ENCODE results near the gene UBAP2L.
A peak's percentile ranks its signal among the peaks of the same experiment; 100 is the strongest.
"Not testable (repeated sequence)": the region's sequence is repeated elsewhere in the genome, so short reads cannot be mapped to it uniquely, and the experiment has no call there.

Gene UBAP2L

GRCh38 chr1:154240294-154240833, 19.6 kb downstream of the UBAP2L start:
- no peak for DNase-seq (ENCODE audit: low read depth)

GRCh38 chr1:154241703-154242351, 21.1 kb downstream of the UBAP2L start:
- no peak for DNase-seq (ENCODE audit: low read depth)

- no peak for DNase-seq (ENCODE audit: low read depth)
Observed at GRCh38 chr1:154253671-154254070, 32.9 kb downstream of the UBAP2L start.

DNA sequence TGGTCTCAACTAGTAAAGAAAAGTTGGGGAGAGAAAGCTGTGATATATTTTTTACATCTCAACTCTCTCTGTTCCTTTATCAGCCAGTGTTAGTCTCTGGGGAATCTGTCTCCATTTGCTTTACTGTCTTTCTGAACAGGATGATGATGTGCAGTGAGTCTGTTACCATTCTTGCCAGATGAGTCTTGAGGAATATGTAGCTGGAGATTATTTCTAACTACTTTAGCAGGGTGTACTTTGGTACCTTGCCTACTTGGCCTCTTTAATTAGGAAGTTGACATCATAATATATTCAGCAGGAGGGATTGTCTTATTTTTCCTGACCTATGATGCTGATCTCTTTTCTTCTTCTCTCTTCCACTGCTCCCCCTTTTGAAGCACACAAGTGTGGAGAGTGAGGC, 35.9 kb downstream of the UBAP2L start:
- DNase-seq (ENCODE audit: low read depth), result no peak

DNA sequence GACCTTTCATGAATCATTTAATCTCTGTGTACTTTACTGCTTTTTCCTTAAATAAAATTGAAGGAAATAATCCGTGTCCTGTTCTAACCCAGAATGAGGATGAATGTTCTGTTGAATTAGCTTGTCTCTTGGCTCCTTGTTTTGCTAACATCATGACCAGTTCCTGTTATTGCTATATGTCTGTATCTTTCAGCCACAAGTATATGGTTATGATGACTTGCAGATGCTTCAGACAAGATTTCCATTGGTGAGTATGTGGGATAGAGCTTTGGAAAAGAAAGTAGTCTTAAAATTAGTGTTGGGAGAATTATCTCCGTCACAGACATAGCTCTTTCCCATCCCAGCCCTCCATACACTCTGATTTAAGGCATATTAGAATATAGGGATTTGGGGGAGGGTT, 38.0 kb downstream of the UBAP2L start:
- DNase-seq (ENCODE audit: low read depth), result no peak

DNA sequence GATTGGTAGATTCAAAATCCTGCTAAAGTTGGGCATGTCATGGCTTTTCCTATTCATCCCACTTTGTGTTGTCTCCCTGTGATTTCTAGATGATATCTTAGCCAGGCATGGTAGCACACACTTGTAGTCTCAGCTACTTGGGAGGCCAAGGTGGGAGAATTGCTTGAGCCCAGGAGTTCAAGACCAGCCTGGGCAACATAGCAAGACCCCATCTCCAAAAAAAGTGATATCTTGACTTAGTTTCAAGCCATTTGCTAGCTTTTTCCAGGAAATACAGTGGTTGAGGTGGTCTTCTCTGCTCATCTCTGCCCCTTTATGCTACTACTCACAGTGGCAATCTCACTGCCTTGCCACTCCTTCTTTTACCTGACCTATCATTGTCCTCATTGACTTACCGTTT, 39.4 kb downstream of the UBAP2L start:
- DNase-seq (ENCODE audit: low read depth), result no peak

- DNase-seq (ENCODE audit: low read depth), result peak; percentile 20
Observed at GRCh38 chr1:154263465-154264332, 42.9 kb downstream of the UBAP2L start.

DNA sequence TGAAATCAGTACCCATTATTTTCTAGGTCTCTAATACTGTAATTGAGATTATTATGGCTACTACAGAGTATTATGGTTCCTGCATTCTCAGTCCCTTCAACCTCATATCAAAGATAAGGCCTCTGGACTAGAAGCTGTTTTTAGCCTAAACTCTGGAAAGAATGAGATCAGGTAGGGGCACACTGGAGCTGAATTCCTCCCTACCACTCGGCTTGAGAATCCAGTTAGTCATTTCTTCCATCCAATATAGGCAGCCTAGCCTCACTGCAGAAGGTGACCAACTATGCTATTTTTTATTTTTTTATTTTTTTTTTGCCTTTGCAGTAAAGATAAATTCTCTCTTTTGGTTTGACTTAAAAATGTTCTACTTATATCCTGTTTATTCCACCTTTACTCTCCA, 43.7 kb downstream of the UBAP2L start:
- no peak for DNase-seq (ENCODE audit: low read depth)

DNA sequence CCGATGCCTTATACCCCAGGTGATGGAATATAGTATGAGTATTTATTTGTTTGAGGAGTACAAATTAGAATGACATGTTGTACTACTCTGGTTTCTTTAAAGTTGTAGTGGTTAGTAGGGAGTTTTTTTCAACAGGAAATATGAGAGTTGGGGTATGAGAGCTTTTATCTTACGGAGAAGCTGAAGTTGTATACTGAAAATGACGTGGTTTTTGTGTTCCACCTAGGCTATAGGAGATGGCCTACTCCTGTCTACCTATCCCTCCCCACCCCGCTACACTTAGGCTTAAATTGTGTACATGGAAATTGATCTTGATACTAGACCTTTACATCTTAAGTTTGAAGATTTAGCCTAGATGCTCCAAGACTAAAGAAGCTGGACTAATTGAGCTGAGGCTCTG, 44.8 kb downstream of the UBAP2L start:
- DNase-seq (ENCODE audit: low read depth), result no peak

- DNase-seq (ENCODE audit: low read depth), result no peak
Observed at GRCh38 chr1:154270833-154271232, 50.1 kb downstream of the UBAP2L start.

GRCh38 chr1:154272217-154272998, 51.7 kb downstream of the UBAP2L start, which contains the start of gene HAX1:
Gene HAX1, plus strand, starts transcription at chr1:154272629. Its CDS starts 95 bp downstream, at chr1:154272724.
- peak; percentile 97 for DNase-seq (ENCODE audit: low read depth)

- DNase-seq (ENCODE audit: low read depth), result peak; percentile 6
Observed at GRCh38 chr1:154272999-154273563, 52.3 kb downstream of the UBAP2L start.

- DNase-seq (ENCODE audit: low read depth), result peak; percentile 6
Observed at GRCh38 chr1:154276797-154277196, 56.0 kb downstream of the UBAP2L start.

DNA sequence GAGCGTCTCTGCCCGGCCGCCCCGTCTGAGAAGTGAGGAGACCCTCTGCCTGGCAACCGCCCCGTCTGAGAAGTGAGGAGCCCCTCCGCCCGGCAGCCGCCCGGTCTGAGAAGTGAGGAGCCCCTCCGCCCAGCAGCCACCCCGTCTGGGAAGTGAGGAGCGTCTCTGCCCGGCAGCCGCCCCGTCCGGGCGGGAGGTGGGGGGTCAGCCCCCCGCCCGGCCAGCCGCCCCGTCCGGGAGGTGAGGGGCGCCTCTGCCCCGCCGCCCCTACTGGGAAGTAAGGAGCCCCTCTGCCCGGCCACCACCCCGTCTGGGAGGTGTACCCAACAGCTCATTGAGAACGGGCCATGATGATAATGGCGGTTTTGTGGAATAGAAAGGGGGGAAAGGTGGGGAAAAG, 66.8 kb downstream of the UBAP2L start:
- DNase-seq (ENCODE audit: low read depth), result not testable (repeated sequence)

GRCh38 chr1:154288661-154289060, 67.9 kb downstream of the UBAP2L start:
- peak; percentile 4 for DNase-seq (ENCODE audit: low read depth)

GRCh38 chr1:154290921-154291320, 70.2 kb downstream of the UBAP2L start:
- no peak for DNase-seq (ENCODE audit: low read depth)

GRCh38 chr1:154295408-154296235, 74.9 kb downstream of the UBAP2L start:
- peak; percentile 5 for DNase-seq (ENCODE audit: low read depth)

GRCh38 chr1:154301582-154301981, 80.8 kb downstream of the UBAP2L start:
- no peak for DNase-seq (ENCODE audit: low read depth)

GRCh38 chr1:154304664-154305337, 84.0 kb downstream of the UBAP2L start:
- no peak for DNase-seq (ENCODE audit: low read depth)

- DNase-seq (ENCODE audit: low read depth), result peak; percentile 41
Observed at GRCh38 chr1:154306151-154306550, 85.4 kb downstream of the UBAP2L start.
